HG02623 (cell line): Measurements from ENCODE around the gene BCR.

Experiments used
- ATAC-seq: cut with Tn5 transposase; IDR thresholded peaks from one replicate; pipeline ENCODE4 v1.9.1; 2021; ENCODE audit warnings: moderate library complexity; ENCODE audit not compliant: unreplicated experiment

Gene BCR

GRCh38 chr22:23150762-23151161, 29.5 kb upstream of the BCR start:
- ATAC-seq, result no peak

DNA sequence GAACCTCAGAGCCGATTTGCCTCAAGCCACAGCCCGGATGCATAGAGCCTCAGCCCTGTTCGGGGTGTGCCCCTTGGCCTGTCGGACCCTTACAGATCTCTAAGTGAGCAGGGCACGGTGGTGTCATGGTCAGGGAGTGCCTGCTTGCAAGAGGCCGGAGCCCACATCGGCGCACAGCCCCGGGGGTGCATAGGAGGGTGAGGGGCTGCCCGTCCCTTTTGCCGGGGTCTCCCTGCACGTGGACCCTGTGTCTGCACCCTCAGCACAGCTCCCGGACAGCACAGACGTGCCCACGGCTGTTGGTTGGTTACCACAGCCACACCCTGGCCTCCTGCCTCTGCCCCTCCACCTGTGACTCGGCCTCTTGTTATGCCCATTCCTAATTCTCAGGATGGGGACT, 28.5 kb upstream of the BCR start:
- ATAC-seq, result no peak

- no peak for ATAC-seq
Observed at GRCh38 chr22:23152238-23153114, 27.8 kb upstream of the BCR start.

- no peak for ATAC-seq
Observed at GRCh38 chr22:23153994-23154393, 26.3 kb upstream of the BCR start.

GRCh38 chr22:23154461-23154860, 25.8 kb upstream of the BCR start:
- no peak for ATAC-seq

- no peak for ATAC-seq
Observed at GRCh38 chr22:23155143-23155542, 25.2 kb upstream of the BCR start.

GRCh38 chr22:23155831-23156230, 24.5 kb upstream of the BCR start:
- ATAC-seq, result no peak

DNA sequence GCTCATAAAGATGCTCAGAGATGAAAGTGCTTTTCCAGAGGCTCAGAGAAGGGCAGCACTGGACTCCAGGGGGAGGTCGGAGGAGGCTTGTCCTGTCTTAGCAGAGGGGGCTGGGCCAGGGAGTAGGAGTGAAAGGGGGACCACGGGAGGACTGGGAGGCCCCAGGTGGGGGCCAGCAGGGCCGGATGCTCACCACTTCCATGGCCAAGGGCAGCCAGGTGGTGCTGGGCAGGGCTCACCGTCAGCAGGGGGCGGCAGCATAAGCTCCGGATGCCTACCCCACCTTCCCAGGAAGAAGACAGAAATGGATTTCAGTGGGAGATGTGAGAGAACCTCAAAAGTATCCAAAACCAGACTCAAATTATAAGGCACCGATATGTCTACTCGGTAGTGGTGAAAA, 24.0 kb upstream of the BCR start:
- ATAC-seq, result no peak

DNA sequence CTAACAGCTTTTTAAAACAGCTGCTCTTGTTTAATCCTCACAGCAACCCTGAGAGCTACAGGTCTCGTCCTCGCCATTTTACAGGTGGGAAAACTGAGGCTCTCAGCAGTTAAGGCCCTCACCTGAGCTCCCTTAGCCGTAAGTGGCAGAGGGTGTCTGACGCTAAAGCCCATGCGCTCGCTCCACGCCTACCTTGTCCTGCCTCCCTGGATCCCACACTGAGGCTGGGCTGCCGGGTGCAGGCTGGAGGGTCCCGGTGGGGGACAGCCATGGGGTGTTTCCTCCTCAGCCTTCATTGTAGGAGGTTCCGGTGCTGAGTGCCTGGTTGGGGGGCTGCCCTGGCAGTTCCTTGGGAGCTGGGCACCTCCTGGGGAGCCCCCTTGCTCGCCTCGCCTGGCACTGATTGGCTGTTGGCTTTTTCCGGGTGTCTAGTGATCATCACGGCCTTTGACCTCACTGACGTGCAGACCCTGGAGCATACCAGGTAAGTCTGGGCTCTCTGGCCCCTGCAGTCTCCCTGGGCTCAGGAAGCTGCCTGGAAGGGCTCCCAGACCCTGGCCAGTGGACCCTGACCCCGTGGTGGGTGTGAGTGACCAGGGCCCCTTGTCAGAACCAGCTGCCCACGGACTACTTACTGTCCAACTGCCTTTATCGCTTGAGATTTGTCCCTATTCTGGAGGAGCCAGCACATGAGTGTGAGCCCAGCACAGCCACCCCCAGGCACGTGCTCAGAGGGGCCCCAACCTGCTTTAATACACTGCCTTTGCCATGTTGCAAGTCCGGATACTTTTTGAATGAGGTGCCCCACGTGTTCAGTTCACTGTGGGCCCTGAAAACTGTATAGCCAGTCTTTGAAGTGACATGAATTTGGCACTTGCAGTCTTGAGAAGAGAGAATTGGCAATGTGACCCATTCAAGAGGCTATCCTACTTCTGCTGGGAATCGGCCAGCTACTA, 22.5 kb upstream of the BCR start:
- ATAC-seq, result no peak

GRCh38 chr22:23158516-23159290, 21.6 kb upstream of the BCR start:
- no peak for ATAC-seq

- no peak for ATAC-seq
Observed at GRCh38 chr22:23159291-23159630, 21.0 kb upstream of the BCR start.

DNA sequence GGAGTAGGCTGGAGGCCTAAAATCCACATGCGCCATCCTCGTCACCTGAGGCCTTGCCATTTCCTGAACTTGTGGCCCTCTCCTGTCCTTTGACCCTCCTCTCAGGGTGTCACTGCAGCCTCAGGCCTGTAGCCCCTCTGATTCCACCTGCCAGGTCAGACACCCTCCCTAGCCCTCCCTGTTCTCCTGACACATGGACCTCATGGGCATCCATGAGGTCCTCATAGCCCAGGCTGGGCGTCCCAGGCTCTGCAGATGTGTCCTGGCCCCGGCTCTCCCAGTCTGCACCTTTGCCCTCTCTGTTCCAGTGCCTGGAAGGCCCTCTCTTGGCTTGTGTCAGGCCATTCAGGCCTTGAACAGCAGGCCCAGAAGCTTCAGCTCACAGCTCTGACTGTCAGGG, 19.3 kb upstream of the BCR start:
- ATAC-seq, result no peak

- ATAC-seq, result no peak
Observed at GRCh38 chr22:23161574-23161973, 18.7 kb upstream of the BCR start.

DNA sequence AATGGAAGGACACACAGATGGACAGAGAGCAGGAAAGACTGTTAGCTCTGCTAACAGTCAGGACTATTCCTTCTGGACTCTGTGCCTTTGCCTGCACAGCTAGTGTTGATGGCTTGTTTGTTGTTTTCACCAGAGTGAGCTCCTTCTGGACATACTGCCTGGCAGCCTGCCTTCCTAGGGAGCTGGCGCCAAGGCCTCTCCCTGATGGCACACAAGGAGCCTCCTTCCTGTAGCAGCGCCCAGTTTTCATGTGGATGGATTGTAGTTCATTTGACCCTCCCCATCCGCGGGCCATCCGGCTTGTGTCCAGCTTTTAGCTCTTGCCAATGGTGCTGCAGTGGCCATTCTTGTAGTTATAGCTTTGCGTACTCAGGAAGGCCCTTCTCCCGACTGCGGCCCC, 16.6 kb upstream of the BCR start:
- no peak for ATAC-seq

DNA sequence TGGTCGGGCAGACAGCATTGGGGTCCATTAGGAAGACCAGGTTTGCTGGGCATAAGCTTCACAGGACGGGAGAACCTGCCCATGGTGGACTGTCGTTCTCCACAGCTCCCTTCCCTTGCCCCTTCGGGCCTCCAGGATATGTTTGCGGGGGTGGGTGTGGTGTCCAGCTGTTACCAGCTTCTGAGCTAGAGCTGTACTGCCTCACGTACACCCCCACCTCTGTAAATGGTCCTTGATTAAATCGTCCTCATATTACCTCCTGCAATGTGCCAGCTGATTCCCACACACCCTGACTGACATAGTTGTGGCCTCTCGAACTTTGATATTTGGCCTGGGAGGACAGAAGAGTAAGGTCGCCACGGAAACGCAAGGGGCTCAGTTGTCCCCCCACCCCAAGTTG, 16.2 kb upstream of the BCR start:
- no peak for ATAC-seq

DNA sequence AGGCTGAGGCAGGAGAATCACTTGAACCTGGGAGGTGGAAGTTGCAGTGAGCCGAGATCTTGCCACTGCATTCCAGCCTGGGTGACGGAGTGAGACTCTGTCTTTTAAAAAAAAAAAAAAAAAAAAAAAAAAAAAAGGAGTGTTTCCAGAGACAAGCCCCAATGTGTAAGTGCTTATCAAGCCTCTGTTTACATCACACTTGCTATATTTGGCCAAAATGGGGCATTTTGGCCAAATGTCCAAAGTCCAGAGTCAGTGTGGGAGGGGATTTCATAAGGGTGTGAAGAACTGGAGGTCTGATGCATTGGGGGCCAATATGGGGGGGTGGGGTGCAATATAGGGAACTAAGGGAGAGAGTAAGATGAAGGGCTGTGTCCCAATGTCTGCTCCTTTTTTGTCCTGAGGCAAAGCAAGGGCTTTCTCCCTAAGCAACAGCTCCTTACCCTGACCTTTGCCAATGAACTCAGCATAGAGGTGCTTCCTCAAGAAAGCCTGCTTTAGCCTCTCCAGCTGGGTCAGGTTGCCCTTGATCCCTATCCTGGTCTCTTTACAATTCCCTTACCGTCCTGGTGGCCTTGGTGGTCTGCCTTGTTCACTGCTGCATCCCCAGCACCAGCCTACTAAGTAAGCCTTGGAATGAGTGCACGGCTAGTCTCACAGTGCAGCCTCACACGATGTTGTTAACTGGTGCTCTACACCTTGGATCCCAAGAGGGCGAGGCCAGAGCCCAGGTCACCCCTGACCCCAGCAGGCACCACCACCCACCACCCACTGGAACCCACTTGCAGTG, 14.1 kb upstream of the BCR start:
- no peak for ATAC-seq

DNA sequence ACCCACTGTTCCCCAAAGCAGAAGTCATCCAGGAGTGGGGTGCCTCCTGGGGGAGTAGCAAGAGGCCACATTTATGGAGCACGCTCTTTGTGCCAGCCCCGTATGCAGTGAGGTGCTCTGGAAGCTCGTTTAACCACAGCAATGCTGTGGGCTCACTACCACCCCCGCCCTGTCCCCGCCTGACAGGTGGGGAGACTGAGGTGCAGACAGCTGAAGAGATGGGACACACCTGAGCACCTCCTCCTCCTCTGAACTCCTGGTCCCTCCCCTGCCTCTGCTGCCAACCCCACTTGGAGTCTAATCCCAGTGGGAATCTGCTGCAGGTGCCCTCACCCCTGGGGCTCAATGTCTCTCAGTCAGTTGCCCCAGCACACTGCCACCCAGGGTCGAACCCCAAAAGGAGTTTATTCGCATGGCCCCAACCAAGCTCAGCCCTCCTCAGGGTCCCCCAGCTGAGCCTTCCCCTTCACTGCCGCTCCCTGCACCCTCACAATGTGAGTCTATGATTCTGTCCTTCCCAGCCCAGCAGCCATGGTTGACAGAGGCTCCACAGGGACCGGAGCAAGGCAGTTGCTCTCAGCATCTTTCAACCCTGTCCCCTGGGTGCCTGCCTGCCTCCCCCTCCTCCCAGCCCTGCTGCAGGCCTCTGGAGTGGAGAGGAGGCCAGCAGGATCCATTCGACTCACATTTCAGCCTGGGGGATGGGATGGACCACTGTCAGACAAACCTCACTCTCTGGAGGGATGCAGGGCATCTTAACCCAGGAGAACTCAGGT, 13.3 kb upstream of the BCR start:
- ATAC-seq, result no peak

DNA sequence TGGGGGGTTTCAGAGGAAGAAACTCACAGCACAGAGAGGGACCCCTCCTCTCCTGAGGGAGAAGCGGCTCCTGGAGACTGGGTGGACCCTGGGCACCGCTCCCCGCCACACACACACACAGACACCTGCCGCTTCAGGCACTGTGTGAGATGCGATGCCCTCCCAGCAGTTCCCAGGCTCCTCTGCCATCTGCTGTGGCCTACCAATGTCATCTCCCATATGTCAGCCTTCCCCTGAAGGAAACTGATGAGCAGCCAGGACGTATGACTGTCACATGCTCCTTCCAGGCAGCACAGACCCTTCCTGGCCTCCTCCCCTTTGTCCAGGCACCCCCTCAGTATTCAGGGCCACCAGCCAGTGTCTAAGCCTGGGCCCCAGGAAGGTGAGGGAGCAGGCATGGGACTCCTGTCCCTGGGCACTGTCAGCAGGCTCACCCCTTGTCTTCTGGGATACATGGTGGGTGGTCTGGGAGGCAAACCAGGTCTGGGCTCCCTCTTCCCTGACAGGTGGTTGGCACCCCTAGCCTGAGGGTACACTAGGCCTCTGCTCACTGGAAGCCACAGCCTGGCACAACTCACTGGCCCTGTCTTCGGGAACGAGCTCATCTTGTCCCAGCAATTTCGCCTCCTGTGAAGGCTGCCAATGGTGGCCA, 11.8 kb upstream of the BCR start:
- no peak for ATAC-seq

DNA sequence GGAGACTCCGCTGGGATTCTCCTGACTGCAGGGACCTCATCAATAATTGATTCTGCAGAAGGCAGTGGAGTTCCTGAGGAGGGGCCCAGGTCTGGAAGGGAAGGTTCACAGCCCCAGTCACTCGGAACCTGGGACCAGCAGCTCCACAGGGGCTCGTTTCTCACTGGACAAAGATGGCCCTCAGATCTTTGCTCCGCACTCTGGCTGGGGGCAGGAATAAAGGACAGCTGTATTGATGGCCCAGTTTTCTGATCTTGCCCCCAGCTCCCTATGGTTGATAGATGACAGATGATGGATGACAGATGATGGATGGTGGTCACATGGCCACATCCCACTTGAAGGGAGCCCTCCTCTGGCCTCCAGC, 11.3 kb upstream of the BCR start:
- ATAC-seq, result no peak
